ENCODE results near the gene ADD3.

ADD3 gene

DNA sequence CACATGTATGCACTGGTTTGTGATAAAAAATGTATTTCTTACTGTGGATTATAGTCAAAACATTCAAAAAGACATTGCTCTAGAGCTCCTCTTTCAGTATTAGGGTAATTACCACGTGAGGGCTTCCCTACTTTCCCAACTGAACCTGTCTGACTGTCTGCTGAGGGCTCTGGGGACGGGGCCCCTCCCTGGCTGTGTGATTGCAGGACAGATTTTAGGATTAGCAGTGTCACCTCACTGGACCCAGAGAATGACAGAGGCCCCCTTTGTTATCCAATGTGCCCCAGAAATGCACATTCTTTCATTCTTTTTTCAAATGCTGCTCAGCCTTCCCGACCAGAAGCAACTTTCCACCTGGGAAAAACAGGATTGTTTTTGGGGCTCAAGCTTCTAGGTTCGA lies 156.1 kb downstream of the ADD3 start:
- Histone ChIP-seq H3F3A (ENCODE audit: insufficient read depth, low read length) (no peaks in the 10 kb centered on the region), H3K27ac (ENCODE audit: low read depth, low read length, poor library complexity, severe bottlenecking) (no peak overlapping the region), H4K20me1 (ENCODE audit: insufficient read depth, low read length) (no peaks in the 10 kb centered on the region), H2AFZ (ENCODE audit: low read length) (no peak overlapping the region), H3K4me3 (ENCODE audit: low read depth, low read length, poor library complexity, severe bottlenecking) (no peak overlapping the region), H3K27me3 (ENCODE audit: insufficient read depth, low read length) (peaks cover 15% of the 10 kb centered on the region; the same call in 1 of the 2 replicates), H3K4me2 (ENCODE audit: low read length) (no peak overlapping the region), H3K36me3 (ENCODE audit: insufficient read depth, low read length) (no peaks in the 10 kb centered on the region; the same call in 1 of the 2 replicates), H3K9me3 (ENCODE audit: low read length) (peaks cover 3% of the 10 kb centered on the region), H3K79me2 (ENCODE audit: insufficient read depth, low read length) (no peaks in the 10 kb centered on the region), H3K4me1 (ENCODE audit: insufficient read depth, low read length, severe bottlenecking) (no peaks in the 10 kb centered on the region), H3K9ac (ENCODE audit: low read length) (no peak overlapping the region), H3K9me2 (ENCODE audit: low read depth, low read length) (no peaks in the 10 kb centered on the region)
- TF ChIP-seq EZH2 (IDR thresholded peaks at IDR 0.05; ENCODE audit: borderline replicate concordance, low read length): no peak
- TF ChIP-seq, protein P1, sequence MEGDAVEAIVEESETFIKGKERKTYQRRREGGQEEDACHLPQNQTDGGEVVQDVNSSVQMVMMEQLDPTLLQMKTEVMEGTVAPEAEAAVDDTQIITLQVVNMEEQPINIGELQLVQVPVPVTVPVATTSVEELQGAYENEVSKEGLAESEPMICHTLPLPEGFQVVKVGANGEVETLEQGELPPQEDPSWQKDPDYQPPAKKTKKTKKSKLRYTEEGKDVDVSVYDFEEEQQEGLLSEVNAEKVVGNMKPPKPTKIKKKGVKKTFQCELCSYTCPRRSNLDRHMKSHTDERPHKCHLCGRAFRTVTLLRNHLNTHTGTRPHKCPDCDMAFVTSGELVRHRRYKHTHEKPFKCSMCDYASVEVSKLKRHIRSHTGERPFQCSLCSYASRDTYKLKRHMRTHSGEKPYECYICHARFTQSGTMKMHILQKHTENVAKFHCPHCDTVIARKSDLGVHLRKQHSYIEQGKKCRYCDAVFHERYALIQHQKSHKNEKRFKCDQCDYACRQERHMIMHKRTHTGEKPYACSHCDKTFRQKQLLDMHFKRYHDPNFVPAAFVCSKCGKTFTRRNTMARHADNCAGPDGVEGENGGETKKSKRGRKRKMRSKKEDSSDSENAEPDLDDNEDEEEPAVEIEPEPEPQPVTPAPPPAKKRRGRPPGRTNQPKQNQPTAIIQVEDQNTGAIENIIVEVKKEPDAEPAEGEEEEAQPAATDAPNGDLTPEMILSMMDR (IDR thresholded peaks at IDR 0.05; ENCODE audit: low read length): no peak

DNA sequence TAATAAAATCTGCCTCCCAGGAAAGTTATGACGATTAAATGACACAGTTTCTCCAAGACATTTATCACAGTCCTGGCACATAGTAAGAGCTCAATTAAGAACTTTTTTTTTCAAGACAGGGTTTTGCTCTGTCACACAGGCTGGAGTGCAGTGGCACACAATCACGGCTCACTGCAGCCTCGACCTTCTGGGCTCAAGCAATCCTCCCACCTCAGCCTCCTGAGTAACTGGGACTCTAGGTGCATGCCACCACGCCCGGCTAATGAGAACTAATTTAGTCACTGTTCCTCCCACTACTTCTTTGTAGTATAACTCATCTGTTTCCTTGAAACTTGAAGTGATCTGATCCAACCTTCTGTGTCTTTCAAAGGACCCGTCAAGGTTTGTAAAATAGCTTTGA lies 157.5 kb downstream of the ADD3 start:
- H3F3A ChIP-seq (ENCODE audit: insufficient read depth, low read length): no peaks in the 10 kb centered on the region
- H4K20me1 ChIP-seq (ENCODE audit: insufficient read depth, low read length): no peaks in the 10 kb centered on the region
- no peak overlapping the region for H3K9ac ChIP-seq (ENCODE audit: low read length)
- no peaks in the 10 kb centered on the region for H3K4me1 ChIP-seq (ENCODE audit: insufficient read depth, low read length, severe bottlenecking)
- TF ChIP-seq, protein P1 (IDR thresholded peaks at IDR 0.05; ENCODE audit: low read length): no peak
- TF ChIP-seq EZH2 (IDR thresholded peaks at IDR 0.05; ENCODE audit: borderline replicate concordance, low read length): no peak
- peaks cover 3% of the 10 kb centered on the region for H3K9me3 ChIP-seq (ENCODE audit: low read length)
- no peaks in the 10 kb centered on the region for H3K9me2 ChIP-seq (ENCODE audit: low read depth, low read length)
- no peak overlapping the region for H3K4me2 ChIP-seq (ENCODE audit: low read length)
- no peaks in the 10 kb centered on the region; the same call in 1 of the 2 replicates for H3K36me3 ChIP-seq (ENCODE audit: insufficient read depth, low read length)
- H3K79me2 ChIP-seq (ENCODE audit: insufficient read depth, low read length): no peaks in the 10 kb centered on the region
- no peak overlapping the region for H3K4me3 ChIP-seq (ENCODE audit: low read depth, low read length, poor library complexity, severe bottlenecking)
- H3K27me3 ChIP-seq (ENCODE audit: insufficient read depth, low read length): peaks cover 15% of the 10 kb centered on the region; the same call in 1 of the 2 replicates
- no peak overlapping the region for H3K27ac ChIP-seq (ENCODE audit: low read depth, low read length, poor library complexity, severe bottlenecking)
- no peak overlapping the region for H2AFZ ChIP-seq (ENCODE audit: low read length)

DNA sequence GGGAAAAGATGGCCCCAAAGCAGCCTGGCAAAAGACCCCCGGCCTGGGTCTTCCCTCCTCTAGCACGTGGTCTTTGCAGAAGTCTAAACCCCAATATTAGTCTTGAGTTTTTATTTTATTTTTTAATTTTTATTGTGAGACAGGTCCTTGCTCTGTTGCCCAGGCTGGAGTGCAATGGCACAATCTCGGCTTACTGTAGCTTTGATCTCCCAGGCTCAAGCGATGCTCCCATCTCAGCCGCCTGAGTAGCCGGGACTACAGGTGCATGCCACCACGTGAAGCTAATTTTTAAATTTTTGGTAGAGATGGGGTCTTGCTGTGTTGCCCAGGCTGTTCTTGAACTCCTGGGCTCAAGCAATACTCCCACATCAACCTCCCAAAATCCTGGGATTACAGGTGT lies 159.4 kb downstream of the ADD3 start:
- Histone ChIP-seq H3K9me3 (ENCODE audit: low read length) (no peaks in the 10 kb centered on the region), H3F3A (ENCODE audit: insufficient read depth, low read length) (no peaks in the 10 kb centered on the region), H4K20me1 (ENCODE audit: insufficient read depth, low read length) (no peaks in the 10 kb centered on the region), H3K4me1 (ENCODE audit: insufficient read depth, low read length, severe bottlenecking) (no peaks in the 10 kb centered on the region), H3K9ac (ENCODE audit: low read length) (no peak overlapping the region), H3K27me3 (ENCODE audit: insufficient read depth, low read length) (peaks cover 18% of the 10 kb centered on the region), H2AFZ (ENCODE audit: low read length) (no peak overlapping the region), H3K9me2 (ENCODE audit: low read depth, low read length) (no peaks in the 10 kb centered on the region), H3K36me3 (ENCODE audit: insufficient read depth, low read length) (no peaks in the 10 kb centered on the region), H3K4me2 (ENCODE audit: low read length) (no peak overlapping the region), H3K4me3 (ENCODE audit: low read depth, low read length, poor library complexity, severe bottlenecking) (no peak overlapping the region), H3K79me2 (ENCODE audit: insufficient read depth, low read length) (no peaks in the 10 kb centered on the region), H3K27ac (ENCODE audit: low read depth, low read length, poor library complexity, severe bottlenecking) (no peak overlapping the region)
- TF ChIP-seq EZH2 (IDR thresholded peaks at IDR 0.05; ENCODE audit: borderline replicate concordance, low read length): no peak
- TF ChIP-seq, protein P1 (IDR thresholded peaks at IDR 0.05; ENCODE audit: low read length): no peak
